Measurements from ENCODE around the gene SPACA4. TPM values are rescaled to one million over a fixed set of nuclear protein-coding genes. Genes with fewer than 3 reads are reported as not detected.

The SPACA4 gene
- total and polyA plus RNA-seq, 2 of the 4 experiments (the other 2 are of a cell fraction), result not detected

DNA sequence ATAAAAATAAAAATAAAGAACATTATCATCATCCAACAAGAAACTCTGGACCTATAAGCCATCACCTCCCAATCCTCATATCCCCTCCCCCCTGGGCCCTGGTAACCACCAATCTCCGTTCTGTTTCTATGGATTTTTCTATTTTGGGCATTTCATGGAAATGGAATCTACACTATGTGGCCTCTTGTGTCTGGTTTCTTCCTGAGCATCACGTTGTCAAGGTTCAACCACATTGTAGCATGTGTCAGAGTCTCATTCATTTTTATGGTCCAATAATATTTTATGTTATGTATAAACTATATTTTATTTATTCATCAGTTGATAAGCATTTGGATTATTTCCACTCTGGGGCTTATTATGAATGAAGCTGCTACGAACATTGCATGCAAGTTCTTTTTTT lies 27.7 kb upstream of the SPACA4 start:
- Histone ChIP-seq H3K4me2 (ENCODE audit: low read depth, low read length) (no peak overlapping the region), H2AK5ac (ENCODE audit: low read depth, low read length) (no peak overlapping the region), H4K91ac (ENCODE audit: insufficient read depth, low read depth, low read length) (no peak overlapping the region), H3K23ac (ENCODE audit: low read depth, low read length) (no peak overlapping the region), H3K9me1 (ENCODE audit: insufficient read depth, low read length) (no peaks in the 10 kb centered on the region), H3K79me1 (ENCODE audit: low read depth in 1 of 2, low read length in 2 of 2) (no peaks in the 10 kb centered on the region), H4K5ac (ENCODE audit: low read depth, low read length) (no peak overlapping the region), H3K9me3 (ENCODE audit: control insufficient read depth, insufficient read depth, low read length) (no peaks in the 10 kb centered on the region), H3K9ac (ENCODE audit: low read depth, low read length) (no peak overlapping the region), H2BK20ac (ENCODE audit: low read depth, low read length) (no peak overlapping the region), H3K36me3 (ENCODE audit: control insufficient read depth, insufficient read depth, low read length) (no peaks in the 10 kb centered on the region), H3K18ac (ENCODE audit: low read depth, low read length) (no peak overlapping the region), H2BK15ac (ENCODE audit: low read depth, low read length) (no peak overlapping the region), H3K27me3 (ENCODE audit: control insufficient read depth, insufficient read depth, low read length) (no peaks in the 10 kb centered on the region), H3K56ac (ENCODE audit: extremely low read depth, insufficient read depth, low read length) (no peak overlapping the region), H3K4me3 (ENCODE audit: insufficient read depth, low read depth, low read length) (no peak overlapping the region), H2BK5ac (ENCODE audit: low read depth, low read length, poor library complexity, severe bottlenecking) (no peak overlapping the region), H3K14ac (replicated peaks; ENCODE audit: low read depth, low read length) (no peak overlapping the region), H4K8ac (ENCODE audit: low read depth in 2 of 2, low read length in 2 of 2) (no peak overlapping the region), H2AK9ac (replicated peaks; ENCODE audit: low read depth, low read length, poor library complexity) (no peak overlapping the region), H3K4ac (ENCODE audit: low read depth, low read length) (no peak overlapping the region), H3K27ac (ENCODE audit: insufficient read depth, low read length) (no peak overlapping the region), H2AFZ (replicated peaks; ENCODE audit: low read length, poor library complexity) (no peak overlapping the region), H3K4me1 (ENCODE audit: control insufficient read depth, insufficient read depth, low read length) (no peaks in the 10 kb centered on the region), H2BK120ac (ENCODE audit: low read depth, low read length) (no peak overlapping the region), H4K20me1 (ENCODE audit: insufficient read depth, low read length) (no peaks in the 10 kb centered on the region)
- DNase-seq (peak; percentile 58), ATAC-seq (ENCODE audit: low read depth) (peak; percentile 30; the same call in 1 of the 2 replicates)
- in situ Hi-C loops (cut with MboI; ENCODE audit: low sequenced_read_pairs), result no loop called here
- BruUV-seq (replicated peaks), result no TSS peak
- dilution Hi-C loops (cut with HindIII; ENCODE audit: low sequenced_read_pairs, unreplicated experiment), result no loop called here
- CTCF ChIA-PET, result no interaction called here
- POLR2A ChIA-PET (ENCODE audit: unreplicated experiment), result no interaction called here
- intact Hi-C loops (cut with micrococcal nuclease), result no loop called here
- WGBS, 2 experiments (ENCODE audit: extremely low coverage in 2 of 2, insufficient read length in 1 of 2), result 20% methylated on average over 1 of the region's 3 CpGs; no CpG with 5 or more reads in 1 of the 2 experiments
- TF ChIP-seq MAFK (IDR thresholded peaks at IDR 0.05; ENCODE audit: low read depth, low read length) (no peak), CEBPB (IDR thresholded peaks at IDR 0.05; ENCODE audit: low read depth, low read length) (no peak), CHD1 (IDR thresholded peaks at IDR 0.05; ENCODE audit: low read depth, low read length) (no peak), RCOR1 (IDR thresholded peaks at IDR 0.05; ENCODE audit: insufficient replicate concordance, low read length) (no peak), RFX5 (IDR thresholded peaks at IDR 0.05; ENCODE audit: low read depth, low read length) (no peak), RAD21 (IDR thresholded peaks at IDR 0.05; ENCODE audit: low read length) (no peak)
- TF ChIP-seq, protein P1, sequence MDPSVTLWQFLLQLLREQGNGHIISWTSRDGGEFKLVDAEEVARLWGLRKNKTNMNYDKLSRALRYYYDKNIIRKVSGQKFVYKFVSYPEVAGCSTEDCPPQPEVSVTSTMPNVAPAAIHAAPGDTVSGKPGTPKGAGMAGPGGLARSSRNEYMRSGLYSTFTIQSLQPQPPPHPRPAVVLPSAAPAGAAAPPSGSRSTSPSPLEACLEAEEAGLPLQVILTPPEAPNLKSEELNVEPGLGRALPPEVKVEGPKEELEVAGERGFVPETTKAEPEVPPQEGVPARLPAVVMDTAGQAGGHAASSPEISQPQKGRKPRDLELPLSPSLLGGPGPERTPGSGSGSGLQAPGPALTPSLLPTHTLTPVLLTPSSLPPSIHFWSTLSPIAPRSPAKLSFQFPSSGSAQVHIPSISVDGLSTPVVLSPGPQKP (IDR thresholded peaks at IDR 0.05; ENCODE audit: borderline replicate concordance, low read depth, low read length), result no peak
- TF ChIP-seq, protein P2, sequence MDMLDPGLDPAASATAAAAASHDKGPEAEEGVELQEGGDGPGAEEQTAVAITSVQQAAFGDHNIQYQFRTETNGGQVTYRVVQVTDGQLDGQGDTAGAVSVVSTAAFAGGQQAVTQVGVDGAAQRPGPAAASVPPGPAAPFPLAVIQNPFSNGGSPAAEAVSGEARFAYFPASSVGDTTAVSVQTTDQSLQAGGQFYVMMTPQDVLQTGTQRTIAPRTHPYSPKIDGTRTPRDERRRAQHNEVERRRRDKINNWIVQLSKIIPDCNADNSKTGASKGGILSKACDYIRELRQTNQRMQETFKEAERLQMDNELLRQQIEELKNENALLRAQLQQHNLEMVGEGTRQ (IDR thresholded peaks at IDR 0.05; ENCODE audit: low read depth, low read length), result no peak
- TF ChIP-seq, protein P3, sequence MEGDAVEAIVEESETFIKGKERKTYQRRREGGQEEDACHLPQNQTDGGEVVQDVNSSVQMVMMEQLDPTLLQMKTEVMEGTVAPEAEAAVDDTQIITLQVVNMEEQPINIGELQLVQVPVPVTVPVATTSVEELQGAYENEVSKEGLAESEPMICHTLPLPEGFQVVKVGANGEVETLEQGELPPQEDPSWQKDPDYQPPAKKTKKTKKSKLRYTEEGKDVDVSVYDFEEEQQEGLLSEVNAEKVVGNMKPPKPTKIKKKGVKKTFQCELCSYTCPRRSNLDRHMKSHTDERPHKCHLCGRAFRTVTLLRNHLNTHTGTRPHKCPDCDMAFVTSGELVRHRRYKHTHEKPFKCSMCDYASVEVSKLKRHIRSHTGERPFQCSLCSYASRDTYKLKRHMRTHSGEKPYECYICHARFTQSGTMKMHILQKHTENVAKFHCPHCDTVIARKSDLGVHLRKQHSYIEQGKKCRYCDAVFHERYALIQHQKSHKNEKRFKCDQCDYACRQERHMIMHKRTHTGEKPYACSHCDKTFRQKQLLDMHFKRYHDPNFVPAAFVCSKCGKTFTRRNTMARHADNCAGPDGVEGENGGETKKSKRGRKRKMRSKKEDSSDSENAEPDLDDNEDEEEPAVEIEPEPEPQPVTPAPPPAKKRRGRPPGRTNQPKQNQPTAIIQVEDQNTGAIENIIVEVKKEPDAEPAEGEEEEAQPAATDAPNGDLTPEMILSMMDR (conservative IDR thresholded peaks at IDR 0.05; ENCODE audit: low read depth, low read length), result no peak
